GM18873 (cell line): Measurements from ENCODE around the gene AP2A1.

Source experiments
- ATAC-seq: cut with Tn5 transposase; IDR thresholded peaks from one replicate; pipeline ENCODE4 v1.9.1; 2021; ENCODE audit warnings: mild to moderate bottlenecking, moderate library complexity, moderate number of reproducible peaks; ENCODE audit not compliant: unreplicated experiment, low FRiP score

The AP2A1 gene

DNA sequence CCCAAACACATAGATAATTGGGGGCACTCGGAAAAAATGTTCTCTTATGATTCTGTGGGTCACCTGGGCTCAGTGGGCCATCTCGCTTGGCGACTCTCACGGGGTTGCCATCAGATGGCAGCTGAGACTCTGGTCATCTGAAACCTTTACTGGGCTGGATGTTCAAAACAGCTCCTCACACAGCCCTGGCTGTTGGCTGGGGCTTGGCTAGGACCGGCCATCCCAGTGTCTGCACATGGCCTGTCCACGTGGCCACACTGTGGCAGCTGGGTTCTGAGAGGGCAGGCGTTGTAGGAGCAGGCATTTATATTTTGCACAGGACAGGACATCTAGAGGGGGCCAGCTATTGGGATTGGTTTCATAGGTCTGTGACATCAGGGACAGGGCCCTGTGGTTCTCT lies 66.8 kb downstream of the AP2A1 start:
- no peak for ATAC-seq

DNA sequence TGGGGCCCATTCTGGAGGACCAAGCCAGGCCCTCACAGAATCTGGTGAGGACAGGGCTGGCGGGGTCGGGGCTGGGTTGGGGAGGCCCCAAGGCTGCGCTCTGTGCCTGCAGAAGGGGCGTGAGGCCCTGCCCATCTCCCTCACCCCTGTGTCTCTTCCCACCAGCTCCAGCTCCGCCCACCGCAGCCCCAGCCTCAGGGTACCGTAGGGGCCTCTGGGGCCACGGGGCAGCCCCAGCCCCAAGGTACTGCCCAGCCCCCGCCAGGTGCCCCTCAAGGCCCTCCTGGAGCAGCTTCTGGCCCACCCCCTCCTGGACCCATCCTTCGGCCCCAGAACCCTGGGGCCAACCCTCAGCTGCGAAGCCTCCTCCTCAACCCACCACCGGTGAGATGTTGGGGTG lies 68.8 kb downstream of the AP2A1 start:
- ATAC-seq = no peak

DNA sequence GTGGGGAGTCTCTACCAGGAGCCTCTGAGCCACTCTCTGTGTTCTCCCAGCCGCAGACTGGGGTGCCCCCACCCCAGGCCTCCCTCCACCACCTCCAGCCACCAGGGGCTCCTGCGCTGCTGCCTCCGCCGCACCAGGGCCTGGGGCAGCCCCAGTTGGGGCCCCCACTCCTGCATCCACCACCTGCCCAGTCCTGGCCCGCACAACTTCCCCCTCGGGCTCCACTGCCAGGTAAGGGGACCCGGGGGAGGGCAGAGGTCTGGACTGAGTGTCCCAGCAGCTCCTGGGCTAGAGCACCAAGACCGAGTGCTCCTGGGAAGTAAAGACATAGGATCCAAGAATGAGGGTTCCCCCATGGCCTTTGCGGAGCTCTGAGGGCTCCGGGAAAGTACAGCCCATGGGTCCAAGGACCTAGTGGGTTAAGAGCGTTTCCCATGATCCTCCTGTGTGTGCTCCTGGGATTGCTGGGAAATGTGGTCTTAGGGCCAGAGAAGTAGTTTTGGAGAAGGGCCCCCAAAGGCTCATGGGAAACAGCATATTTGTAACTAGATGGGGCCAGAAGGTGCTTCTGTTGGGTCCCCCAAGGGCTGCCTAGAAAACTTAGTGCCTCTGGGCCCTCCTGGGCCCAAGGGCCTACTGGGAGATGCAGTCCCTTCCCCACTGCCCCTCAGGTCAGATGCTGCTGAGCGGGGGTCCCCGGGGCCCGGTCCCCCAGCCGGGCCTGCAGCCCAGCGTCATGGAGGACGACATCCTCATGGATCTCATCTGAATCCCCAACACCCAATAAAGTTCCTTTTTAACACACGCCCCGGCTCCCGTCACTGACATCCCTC lies 69.6 kb downstream of the AP2A1 start:
- ATAC-seq = no peak

DNA sequence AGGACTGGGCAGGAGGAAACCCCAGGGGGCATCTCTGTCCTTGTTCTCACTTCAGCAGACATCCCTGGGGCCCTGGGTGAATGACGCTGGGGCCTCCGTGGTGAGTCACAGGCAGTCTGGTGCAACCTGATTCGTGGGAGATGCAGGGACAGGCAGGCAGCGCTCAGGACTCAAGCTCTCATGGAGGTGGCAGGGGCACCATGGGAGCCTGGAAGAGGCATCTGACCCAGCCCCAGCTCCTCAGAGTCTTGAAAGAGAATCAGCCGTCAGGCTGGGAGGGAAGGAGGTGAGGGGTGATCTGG lies 70.2 kb downstream of the AP2A1 start:
- ATAC-seq = no peak

DNA sequence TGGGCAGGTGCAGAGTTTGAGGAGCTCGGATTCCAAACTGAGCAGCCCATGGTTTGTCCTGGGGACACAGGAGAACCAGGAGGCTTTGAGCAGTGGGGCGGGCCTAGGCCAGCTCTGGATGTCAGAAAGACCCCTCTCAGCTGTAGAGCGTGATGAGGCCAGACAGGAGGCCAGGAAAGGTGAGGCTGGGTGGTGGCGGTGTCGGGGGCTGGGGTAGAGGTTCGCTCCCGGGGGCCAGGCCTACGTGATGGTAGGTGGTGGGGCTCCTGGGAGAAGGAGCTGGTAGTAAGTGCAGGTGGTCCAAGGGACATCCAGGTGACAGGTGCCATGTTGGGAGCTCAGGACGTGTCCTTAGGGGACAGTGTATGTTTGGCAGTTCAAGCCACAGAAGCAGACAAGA lies 70.6 kb downstream of the AP2A1 start:
- no peak for ATAC-seq

DNA sequence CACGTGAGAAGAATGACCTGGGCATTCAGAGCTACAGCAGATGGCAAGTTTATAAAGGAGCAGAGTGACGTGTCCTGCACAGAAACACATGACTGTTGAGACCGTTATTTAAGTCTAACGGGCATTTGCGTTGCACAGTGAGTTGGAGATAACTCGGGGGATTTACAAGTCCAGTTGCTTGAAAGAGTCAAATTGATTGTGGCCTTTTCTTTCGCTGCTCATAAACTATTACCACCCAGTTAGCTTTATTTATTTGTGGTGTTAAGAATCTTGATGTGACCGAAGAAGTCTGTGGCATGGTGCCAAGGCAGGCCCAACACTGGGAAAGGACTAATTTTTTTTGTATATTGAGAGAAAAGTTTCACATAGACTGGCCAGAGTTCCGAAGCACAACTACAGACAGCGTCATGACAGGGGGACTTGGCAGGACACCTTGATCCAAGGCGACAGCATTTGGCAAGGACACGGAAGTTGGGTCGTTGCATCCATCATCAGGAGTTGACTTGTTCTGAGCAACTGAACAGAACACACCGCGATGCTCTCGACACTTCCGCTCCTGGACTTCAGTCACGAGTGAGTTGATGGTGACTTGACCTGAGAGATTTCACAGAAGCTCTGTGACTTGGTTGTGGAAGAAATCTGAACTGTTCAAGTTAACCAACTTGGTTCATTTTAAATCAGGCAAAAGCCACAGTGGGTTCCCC lies 72.2 kb downstream of the AP2A1 start:
- no peak for ATAC-seq

DNA sequence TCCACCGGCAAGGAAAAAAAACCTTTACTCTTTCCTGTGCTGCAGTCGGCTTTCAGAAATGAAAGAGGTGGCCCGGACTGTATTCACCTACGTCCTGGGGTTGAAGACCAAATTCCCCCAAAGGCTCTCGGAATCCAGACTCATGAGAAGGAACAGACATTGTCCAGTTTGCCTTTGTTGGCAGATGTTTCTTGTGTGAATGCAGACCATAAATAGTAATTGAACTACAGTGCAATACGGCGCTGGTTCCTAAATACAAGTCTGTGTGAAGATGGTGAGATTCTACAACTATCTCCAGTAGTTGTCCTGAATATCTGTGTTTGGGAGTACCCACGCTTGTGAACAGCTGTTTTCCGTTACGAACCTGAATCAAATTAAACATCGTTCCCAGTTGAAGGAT lies 72.9 kb downstream of the AP2A1 start:
- no peak for ATAC-seq

DNA sequence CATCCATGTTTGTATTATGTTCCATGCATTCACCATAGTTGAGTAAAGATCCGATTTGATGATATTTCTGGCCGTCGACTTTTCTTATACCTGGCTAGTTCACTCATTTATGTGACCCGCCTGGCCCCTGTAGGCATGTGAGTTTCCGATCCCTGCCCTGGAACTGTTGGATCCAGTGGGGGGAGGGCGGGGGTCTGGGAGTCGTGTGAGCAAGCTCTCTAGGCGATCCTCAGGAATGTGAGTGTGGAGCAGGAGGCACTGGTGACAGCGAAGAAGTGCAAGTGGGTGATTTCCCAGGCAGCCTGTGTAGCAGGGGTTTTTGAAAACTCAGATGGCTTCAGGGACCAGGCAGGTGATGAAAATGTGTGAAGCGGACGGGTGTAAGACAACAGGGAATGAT lies 73.5 kb downstream of the AP2A1 start:
- ATAC-seq = no peak

DNA sequence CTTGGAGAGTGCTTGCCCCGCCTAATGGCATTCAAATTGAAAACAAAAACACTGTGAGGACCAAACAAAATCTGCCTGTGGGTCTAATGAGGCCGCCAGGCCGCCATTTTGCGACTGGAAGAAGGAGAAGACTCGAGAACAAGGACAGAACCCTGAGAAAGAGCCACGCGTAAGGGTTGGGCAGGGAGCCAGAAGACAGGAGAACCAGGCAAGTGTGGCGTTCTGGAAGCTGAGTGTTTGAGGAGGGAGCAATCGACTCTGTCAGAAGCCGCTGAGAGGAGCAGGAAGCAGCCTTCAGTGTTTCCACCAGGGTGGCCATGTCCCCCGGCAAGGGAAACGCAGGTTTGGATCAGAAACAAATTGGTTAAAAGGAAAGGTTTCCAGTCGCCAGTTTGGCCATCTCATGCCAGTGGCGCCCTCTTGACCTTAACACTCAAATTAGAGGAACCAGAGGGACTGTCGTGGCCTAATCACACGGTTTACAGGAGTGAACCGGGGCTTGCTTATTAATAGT lies 74.0 kb downstream of the AP2A1 start:
- ATAC-seq = no peak

DNA sequence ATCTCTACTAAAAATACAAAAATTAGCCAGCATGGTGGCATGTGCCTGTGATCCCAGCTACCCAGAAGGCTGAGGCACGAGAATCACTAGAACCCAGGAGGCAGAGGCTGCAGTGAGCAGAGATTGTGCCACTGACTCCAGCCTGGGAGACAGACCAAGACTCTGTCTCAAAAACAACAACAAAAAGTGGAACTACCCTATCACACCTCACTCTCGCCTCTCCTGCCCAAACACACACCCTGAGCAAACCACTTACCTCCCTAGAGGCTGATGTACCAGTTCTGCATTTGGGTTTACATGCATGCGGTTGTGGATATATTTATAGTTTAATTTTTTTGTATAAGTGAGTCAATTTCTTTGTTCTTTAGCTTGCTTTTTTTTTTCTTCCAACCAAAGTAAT lies 76.5 kb downstream of the AP2A1 start:
- no peak for ATAC-seq

DNA sequence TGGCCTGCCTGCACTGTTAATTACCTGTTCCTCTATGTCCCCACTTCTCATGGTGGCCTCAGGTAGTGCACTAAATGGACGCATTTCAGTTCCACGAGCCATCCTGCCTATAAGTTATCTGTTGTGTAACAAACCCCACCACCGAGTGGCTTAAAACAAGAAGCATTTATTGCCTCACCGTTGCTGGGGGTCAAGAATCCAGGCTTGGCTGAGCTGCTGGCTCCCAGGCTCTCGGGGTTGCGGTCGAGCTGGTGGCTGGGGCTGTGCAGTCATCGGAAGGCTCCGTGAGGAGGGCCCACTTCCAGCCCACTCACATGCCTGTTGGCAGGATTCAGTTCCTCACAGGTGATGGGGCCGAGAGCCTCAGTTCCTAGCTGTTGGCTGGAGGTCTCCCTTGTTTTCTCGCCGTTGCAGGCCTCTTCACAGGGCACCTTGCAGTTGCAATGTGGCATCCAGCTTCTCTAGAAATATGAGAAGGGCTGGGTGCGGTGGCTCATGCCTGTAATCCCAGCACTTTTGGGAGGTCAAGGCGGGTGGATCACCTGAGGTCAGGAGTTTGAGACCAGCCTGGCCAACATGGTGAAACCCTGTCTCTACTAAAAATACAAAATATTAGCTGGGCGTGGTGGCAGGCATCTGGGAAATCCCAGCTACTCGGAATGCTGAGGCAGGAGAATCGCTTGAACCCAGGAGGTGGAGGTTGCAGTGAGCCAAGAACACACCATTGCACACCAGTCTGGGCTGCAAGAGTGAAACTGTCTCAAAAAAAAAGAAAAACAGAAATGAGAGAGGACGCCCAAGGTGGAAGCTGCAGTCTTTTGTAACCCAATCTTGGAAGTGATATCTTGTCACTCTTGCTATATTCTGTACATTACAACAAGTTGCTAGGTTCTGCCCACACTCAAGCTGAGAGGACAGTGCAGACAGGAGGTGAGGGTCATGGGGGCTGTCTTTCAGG lies 77.6 kb downstream of the AP2A1 start:
- ATAC-seq = no peak

DNA sequence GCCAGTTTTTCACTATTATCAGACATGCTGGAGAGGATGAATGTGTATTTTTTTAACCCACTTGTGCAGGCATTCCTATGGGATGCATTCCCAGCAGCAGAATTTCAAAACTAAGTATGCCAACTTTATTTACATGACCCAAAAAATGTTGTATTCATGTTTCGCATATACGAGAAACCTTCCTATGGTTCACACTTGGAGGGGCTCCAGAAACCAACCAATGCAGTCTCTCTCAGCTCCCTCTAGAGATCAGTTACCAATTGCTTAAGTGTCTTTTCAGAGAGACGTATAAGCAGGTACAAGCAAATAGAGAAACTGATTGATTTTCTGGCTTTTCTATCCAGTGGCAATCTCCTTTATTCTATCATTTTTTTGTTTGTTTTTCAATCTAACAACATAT lies 78.6 kb downstream of the AP2A1 start:
- no peak for ATAC-seq

DNA sequence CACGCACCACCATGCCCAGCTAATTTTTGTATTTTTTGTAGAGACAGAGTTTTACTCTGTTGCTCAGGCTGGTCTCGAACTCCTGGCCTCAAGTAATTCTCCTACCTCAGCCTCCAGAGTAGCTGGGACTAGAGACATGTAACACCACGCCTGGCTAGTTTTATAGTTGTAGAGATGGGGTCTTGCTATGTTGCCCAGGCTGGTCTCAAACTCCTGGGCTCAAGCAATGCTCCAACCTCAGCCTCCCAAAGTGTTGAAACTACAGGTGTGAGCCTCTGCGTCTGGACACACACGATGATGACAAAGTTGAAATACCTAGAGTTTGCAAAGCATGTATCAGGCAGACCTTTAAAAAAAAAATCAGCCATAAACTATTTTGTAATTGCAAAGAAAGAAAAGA lies 79.6 kb downstream of the AP2A1 start:
- ATAC-seq = no peak

DNA sequence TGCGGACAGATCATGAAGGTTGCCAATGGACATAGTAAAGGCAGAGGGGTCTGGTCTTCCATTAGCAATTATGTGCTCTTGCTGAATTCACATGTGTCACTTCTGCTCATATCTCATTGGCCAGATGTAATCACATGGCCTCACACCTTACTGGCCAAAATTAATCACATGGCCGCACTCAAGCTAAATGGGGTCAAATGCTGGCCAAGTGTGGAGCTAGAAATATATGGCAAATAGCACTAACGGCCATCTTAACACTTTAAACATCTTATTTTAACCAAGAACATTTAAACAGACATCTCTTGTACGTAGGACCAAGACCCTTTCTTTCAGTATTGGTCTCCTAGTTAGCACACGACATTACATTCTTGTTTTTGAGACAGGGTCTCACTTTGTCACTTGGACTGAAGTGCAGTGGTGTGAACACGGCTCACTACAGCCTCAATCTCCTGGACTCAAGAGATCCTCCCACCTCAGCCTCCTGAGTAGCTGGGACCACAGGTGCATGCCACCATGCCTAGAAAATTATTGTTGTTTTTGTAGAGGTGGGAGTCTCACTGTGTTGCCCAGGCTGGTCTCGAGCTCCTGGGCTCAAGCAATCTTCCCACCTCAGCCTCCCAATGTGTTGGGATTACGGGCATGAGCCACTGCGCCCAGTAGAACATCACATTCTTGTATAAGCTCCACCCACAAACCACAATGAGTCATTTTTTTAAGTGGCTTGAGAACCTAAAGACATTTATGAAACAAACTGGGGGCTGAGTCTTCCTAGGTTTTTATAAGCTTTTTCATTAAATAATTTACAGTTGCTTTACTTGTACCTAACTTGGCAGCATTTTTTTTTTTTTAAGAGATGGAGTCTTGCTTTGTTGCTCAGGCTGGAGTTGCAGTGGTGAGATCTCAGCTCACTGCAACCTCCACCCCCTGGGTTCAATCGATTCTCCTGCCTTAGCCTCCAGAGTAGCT lies 81.2 kb downstream of the AP2A1 start:
- ATAC-seq = no peak

DNA sequence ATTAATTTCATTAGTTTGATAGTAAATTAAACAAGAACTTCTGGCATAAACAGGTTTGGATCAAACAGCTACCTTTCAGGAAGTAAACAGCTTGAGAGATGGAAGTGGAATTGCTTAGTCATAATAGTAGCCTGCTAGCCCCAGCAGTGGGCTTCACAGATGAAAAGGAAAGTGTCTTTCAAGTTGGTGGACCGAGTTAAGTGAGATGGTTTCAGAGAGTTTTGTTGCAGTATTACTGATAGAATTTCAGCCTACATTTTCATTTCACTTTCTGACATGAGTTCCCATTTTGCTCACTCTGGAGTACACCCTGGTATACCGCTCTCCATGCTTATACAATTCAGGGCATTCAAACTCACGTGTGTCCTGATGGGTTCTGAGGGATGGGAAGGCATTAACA lies 82.1 kb downstream of the AP2A1 start:
- no peak for ATAC-seq

DNA sequence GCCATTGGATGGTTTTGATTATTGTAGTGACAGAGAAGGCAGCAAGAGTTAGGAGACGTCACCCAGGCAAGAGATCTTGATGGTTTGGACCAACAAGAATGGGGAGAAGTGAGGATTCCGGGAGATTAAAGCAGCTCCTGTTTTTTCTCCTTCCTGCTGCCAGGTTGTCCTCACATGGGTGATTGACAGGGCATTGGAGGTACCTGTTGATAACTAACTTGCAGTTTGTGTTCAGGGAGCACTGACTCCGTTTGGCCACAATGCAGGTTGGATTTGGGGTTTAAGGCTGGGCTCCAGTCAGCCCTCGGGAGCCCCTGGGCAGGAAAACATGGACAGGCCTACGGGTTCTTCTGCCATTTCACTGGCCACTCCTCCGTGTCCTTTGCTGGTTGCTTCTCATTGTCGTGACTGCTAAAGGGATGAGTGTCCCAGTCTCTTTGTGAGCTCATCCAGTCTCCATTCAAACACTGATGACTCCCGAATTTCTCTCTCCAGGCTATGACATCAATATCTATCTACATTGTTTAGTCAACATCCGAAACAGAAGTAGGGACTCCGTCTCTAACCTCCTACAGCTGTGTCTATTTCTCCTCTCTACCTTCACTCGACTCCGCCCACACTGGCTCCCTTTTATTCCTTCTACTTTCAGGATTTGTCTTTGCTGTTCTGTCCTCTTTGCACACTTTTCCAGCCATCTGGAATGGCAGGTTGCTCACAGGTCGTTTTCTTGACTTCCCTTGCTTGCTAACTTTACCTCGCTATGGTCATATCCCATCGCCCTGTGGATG lies 82.8 kb downstream of the AP2A1 start:
- ATAC-seq = no peak

DNA sequence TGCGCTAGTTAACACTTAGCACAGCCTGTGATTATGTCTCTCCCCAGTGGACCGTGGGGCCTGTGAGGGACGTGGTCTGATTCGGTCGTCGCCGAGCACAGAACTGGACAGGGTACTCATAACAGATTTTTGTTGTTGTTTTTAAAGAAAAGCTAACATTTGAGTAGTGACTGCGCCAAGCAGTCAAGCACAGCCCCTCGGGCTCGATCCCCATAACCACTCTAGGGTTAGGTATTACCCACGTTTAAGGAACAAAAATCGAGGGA lies 83.4 kb downstream of the AP2A1 start:
- ATAC-seq = no peak

DNA sequence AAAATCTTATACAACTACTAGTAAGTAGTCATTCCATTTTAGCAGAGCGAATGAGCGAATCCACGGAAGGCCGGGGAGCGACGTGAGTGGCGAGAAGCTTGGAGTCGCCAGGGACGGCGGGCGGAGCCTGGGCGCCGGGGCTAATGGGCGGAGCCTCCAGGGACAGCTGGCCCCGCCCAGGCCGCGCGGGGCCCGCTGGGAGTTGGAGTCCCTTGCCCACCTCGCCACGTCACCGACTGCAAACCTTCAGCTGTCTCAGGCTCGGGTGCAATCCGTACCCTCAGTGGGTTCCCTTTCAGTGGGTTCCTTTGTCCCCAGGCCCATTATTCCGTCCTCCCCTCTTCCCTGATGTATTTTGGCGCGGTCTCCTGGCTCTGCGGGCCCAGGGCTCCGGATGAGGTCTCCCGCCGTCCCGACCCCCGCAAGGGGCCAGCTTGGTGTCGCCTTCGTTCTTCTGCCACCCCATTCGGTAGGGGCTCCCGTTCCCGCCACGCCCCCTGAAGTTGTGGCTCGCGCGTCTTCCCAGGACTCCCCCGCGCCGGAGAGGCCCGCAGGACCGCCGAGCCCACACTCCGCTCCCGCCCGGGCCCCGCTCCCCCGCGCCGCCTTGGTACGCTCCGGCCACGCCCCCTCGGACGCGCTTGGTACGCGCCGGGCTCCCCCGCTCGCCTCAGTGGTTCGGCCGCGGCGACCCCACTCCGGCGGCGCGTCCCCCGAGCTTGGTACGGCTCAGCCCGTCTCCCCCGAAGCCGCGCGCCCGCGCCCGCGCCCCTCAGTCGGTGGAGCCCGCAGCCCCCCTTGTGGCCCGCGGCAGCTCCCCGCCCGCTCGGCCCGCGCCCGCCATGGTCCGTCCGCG lies 83.9 kb downstream of the AP2A1 start, which contains the start of gene PTOV1:
PTOV1 (plus strand) TSS at position 673 of the 856 bp plus-strand sequence.
- peak; percentile 44 for ATAC-seq
